Measurements from ENCODE around the gene AFF3.

AFF3 gene

GRCh38 chr2:100062336-100062735 is 80.1 kb downstream of the AFF3 start:
- no peak overlapping the region for H3K27ac ChIP-seq

GRCh38 chr2:100060875-100061274 is 81.5 kb downstream of the AFF3 start:
- TF ChIP-seq CTCF (conservative IDR thresholded peaks at IDR 0.05), result no peak
- H3K27ac ChIP-seq, result no peak overlapping the region

More at GRCh38 chr2:100062336-100062735, 80.1 kb downstream of the AFF3 start:
- TF ChIP-seq CTCF (conservative IDR thresholded peaks at IDR 0.05), result no peak

- H3K27ac ChIP-seq, result no peak overlapping the region
- TF ChIP-seq CTCF (conservative IDR thresholded peaks at IDR 0.05), result no peak
These were observed 82.8 kb downstream of the AFF3 start for GRCh38 chr2:100059638-100060037.

GRCh38 chr2:100057901-100058261 is 84.5 kb downstream of the AFF3 start:
- H3K27ac ChIP-seq, result no peak overlapping the region
- no peak for TF ChIP-seq CTCF (conservative IDR thresholded peaks at IDR 0.05)

- TF ChIP-seq CTCF (conservative IDR thresholded peaks at IDR 0.05), result no peak
- H3K27ac ChIP-seq, result no peak overlapping the region
These were observed 88.0 kb downstream of the AFF3 start for GRCh38 chr2:100054426-100054825.

- TF ChIP-seq CTCF (conservative IDR thresholded peaks at IDR 0.05), result no peak
- H3K27ac ChIP-seq, result no peak overlapping the region
These were observed 89.1 kb downstream of the AFF3 start for GRCh38 chr2:100053087-100053885.

GRCh38 chr2:100052650-100053049 is 89.7 kb downstream of the AFF3 start:
- TF ChIP-seq CTCF (conservative IDR thresholded peaks at IDR 0.05), result no peak
- no peak overlapping the region for H3K27ac ChIP-seq

All from VCaP (cell line).